ENCODE data around the gene MRTFB.
"Not testable (repeated sequence)": the region's sequence is repeated elsewhere in the genome, so short reads cannot be mapped to it uniquely, and the experiment has no call there.

MRTFB gene, protein sequence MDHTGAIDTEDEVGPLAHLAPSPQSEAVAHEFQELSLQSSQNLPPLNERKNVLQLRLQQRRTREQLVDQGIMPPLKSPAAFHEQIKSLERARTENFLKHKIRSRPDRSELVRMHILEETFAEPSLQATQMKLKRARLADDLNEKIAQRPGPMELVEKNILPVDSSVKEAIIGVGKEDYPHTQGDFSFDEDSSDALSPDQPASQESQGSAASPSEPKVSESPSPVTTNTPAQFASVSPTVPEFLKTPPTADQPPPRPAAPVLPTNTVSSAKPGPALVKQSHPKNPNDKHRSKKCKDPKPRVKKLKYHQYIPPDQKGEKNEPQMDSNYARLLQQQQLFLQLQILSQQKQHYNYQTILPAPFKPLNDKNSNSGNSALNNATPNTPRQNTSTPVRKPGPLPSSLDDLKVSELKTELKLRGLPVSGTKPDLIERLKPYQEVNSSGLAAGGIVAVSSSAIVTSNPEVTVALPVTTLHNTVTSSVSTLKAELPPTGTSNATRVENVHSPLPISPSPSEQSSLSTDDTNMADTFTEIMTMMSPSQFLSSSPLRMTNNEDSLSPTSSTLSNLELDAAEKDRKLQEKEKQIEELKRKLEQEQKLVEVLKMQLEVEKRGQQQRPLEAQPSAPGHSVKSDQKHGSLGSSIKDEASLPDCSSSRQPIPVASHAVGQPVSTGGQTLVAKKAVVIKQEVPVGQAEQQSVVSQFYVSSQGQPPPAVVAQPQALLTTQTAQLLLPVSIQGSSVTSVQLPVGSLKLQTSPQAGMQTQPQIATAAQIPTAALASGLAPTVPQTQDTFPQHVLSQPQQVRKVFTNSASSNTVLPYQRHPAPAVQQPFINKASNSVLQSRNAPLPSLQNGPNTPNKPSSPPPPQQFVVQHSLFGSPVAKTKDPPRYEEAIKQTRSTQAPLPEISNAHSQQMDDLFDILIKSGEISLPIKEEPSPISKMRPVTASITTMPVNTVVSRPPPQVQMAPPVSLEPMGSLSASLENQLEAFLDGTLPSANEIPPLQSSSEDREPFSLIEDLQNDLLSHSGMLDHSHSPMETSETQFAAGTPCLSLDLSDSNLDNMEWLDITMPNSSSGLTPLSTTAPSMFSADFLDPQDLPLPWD

DNA sequence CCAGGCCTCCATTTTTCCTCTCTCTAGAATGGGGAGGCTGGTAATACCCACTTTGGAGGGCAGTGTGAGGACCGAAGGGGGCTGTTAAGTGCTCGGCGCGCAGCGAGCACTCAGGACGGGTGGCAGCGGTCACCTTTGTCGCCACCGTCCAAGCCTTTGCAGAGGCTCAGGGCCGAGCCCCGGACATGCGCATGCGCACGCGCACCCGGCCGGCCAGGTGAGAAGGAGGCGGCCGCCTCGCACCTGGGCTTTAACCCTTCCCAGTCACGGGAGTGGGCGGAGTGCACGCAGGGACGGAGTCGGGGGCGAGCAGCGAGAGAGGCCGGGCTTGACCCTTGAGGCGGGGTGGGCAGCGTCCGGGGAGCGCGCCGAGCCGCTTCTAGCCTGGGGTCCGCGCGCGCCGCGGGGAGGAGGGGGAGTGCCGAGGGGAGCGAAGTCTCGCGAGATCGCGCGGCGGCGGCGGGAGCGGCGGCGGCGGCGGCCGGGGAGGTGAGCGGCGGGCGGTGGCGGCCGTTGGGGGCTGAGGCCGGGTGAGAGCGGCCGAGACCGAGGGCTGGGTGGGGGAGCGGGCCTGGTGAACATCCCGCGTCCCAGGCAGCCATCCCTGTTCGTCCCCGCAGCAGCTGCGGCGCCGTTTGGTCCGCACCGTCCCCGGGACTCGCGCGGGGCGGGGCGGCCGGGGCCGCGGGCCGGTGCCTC lies at the start of gene MRTFB:
Gene MRTFB (plus strand): TSS at position 443 of the 699 bp plus-strand sequence. CDS start 69,288 bp downstream, outside the sequence.
- peak; percentile 75 for DNase-seq (ENCODE audit: low spot score)

DNA sequence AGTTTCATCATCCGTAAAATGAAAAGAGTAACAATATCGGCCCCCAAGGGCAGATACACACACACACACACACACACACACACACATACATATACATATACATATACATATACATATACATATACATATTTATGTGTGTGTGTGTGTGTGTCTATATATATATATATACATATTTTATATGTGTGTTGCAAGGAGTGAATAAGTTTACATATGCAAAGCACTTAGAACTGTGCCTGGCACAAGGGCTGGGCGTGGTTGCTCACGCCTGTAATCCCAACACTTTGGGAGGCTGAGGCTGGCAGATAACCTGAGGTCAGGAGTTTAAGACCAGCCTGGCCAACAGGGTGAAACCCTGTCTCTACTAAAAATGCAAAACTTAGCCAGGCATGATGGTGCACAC lies 47.6 kb upstream of the MRTFB start:
- not testable (repeated sequence) for DNase-seq (ENCODE audit: low spot score)

DNA sequence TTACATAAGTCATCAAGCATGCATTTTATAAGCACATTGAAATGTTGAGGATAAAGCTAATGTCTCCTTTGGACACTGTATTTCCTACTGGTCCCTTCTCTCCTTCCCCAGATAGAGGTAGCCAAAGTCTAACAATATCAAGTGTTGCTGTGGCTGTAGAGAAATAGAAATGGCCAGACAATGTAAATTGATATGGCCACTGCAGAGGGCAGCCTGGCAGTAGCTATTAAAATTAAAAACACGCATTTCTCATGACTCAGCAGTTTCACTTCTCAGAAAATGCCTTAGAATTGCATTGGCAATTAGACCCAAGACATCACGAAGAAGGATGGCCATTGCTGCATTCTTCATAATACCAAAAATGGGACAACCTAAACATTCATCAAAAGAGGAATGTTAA lies 46.8 kb upstream of the MRTFB start:
- DNase-seq (ENCODE audit: low spot score) = no peak

DNA sequence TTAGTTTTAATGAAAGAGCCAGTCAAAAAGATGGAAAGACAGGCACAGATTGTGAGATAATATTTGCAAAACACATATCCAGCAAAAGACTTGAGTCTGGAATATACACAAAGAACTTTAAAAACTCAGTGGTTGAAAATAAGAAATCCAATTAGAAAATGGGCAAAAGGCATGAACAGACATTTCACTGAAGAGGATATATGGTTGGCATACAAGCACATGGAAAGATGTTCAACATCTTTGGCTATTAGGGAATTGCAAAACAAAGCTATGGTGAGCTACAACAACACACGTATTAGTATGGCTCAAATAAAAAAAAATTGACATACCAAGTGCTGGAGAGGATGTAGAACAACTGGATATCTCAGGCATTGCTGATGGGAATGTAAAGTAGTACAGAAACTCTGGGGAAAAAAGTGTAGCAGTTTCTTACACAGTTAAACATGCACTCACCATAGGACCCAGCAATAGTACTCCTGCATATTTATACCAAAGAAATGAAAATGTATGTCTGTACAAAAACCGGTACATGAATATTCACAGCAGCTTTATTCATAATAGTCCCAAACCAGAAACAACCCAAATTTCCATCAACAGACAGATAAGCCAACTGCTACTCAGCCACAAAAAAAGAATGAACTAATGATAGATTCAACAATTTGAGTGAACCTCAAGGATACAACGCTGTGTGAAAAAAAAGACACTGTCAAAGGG lies 44.4 kb upstream of the MRTFB start:
- no peak for DNase-seq (ENCODE audit: low spot score)

DNA sequence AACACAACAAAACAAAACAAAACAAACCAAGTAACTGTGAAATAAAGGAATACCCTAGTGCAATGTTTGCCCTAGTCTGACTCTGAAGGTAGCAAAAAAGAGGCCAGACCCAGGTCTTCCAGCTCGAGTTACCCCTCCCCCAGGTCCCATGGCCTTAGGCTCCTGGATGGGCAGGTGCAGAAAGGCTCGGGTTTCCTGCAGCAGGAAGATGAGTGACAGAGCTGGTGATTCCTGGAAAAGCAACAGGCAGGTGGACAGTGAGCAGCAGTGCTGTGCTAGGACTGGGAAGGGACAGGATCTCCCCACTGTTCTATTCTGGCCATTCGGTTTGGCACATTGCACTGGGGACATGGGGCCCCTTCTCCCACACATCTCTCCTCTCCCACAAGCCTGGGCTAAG lies 42.9 kb upstream of the MRTFB start:
- no peak for DNase-seq (ENCODE audit: low spot score)

DNA sequence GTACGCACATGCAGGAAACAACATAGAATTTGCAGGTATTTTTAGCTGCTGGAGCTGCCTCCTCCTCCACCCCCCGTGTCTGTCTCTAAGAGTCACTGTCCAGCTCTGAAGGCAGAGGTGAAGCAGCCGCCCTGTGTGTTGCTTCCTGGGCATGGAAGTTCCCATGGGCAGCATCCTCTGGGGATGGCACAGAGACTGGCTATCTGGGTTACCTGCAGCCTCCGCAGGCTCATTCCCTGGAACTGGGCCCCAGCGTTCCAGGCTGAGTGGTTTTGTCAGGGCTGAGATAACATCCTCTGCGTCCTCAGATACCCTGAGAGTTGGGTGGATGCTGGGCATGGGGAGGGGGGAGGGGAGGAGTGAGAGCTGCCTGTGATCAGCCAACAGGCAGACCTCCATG lies 41.5 kb upstream of the MRTFB start:
- no peak for DNase-seq (ENCODE audit: low spot score)

DNA sequence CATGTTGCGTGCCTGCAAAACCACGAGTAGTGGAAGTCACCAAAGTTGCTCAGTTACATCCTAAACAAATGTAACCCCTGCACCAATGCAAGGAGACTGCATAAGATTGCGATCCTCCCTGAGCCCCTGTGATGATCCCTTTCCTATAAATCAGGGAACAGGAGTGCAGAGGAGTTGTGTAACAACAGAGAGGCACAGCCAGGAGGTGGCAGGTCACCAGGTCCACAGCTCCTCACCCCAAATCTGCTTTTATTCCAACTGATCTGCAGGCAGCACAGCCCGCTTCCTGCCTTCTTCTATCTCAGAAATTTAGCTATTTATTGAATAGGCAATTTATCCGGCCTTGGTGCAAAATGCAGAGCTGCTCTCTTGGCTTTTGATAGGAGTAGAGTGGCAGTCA lies 36.0 kb upstream of the MRTFB start:
- DNase-seq (ENCODE audit: low spot score) = no peak

DNA sequence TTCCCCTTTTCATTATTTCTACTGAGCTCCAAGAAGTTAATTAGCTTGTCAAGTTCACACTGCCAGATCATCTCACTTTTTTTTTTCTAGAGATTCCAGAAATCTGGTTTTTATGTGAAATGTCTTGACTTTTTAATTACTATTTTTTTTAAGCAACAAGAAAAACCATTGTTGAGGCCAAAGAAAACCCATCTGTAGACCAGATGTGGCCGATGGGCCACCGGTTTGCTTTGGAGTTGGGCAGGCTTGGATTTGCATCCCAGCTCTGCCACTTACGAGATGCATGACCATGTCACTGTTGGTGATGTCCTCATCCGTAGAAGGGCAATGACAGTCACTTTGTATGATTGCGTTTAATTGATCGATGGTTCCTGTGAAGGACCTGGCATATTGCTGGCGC lies 34.2 kb upstream of the MRTFB start:
- no peak for DNase-seq (ENCODE audit: low spot score)

DNA sequence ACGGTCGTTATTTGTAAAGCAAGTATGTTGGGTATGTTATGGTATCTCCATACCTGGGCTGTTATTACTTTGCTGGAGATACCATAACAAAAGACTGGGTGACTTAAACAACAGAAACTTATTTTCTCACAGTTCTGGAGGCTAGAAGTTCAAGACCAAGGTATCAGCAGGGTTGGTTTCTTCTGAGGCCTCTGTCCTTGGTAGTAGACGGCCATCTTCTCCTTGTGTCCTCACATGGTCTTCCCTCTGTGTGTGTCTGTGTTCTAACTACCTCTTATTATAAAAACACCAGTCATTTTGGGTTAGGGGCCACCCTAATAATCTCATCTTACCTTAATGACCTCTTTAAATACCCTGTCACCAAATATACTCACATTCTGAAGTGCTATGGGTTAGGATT lies 33.2 kb upstream of the MRTFB start:
- DNase-seq (ENCODE audit: low spot score) = no peak

DNA sequence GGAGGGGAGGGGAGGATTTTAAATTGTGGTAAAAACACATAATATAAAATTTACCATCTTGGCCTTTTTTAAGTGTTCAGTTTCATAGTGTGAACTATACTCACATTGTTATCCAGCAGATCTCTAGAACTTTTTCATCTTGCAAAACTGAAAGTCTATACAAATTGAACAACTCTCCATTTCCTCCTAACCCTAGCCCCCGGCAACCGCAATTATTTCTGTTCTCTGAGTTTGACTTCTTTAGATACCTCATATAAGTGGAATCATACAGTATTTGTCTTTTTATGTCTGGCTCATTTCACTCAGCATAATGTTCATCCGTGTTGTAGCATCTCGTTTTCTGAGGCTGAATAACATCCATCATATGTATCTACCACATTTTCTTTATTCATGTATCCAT lies 30.0 kb upstream of the MRTFB start:
- no peak for DNase-seq (ENCODE audit: low spot score)

DNA sequence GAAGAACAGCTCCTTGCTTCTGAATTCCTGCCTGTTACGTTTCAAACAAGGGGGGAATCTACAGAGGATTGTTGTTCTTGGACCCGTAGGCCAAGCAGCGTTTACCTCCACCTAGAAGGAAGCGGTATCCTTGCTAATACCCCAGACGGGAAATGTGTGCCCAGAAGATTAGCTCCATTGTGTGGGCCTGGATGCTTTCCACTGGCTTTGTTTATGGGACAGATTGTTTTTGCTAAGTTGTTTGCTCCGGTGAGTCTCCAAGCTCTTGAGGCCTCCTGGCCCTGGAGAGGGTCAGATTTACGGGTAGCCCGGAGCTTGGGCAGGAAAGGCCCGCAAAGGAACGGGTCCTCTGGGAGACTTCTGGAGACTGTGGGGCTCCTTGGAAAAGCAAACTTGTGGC lies 28.4 kb upstream of the MRTFB start:
- no peak for DNase-seq (ENCODE audit: low spot score)

DNA sequence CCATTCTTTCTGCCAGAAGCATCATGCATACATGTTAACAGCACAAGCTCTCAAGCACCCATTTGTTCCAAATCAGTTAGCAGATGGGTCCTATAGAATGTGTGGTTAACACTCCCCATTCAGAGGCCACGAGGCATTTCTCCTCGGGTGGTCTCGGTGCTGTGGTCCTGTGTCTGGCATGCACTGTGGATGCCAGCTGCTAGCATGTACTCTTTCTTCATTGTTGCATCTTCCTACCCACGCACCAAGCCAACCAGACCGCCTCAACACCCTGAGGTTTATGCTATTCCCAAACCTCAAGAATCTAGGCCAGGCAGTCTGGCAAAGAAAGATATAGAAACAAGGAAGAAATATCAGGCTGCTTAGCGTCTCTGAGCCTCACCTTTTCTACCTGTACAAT lies 27.8 kb upstream of the MRTFB start:
- DNase-seq (ENCODE audit: low spot score) = no peak

DNA sequence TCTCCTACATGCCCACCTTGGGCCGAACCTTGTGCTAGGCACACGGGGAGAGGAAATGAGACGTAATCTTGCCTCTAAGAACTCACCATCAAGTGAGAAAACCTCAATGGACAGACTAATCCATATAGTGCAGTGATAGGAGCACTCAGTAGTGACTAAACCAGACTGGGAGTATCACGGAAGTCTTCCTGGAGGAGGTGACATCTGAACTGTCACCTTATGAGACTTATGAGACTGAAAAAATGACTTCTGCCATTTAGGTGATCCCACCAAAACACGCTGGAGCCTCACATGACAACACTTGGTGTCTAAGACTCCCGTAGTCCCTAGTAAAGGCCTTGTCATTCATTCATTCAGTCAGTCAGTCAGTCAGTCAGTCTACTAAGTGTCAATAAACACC lies 27.3 kb upstream of the MRTFB start:
- DNase-seq (ENCODE audit: low spot score) = no peak

DNA sequence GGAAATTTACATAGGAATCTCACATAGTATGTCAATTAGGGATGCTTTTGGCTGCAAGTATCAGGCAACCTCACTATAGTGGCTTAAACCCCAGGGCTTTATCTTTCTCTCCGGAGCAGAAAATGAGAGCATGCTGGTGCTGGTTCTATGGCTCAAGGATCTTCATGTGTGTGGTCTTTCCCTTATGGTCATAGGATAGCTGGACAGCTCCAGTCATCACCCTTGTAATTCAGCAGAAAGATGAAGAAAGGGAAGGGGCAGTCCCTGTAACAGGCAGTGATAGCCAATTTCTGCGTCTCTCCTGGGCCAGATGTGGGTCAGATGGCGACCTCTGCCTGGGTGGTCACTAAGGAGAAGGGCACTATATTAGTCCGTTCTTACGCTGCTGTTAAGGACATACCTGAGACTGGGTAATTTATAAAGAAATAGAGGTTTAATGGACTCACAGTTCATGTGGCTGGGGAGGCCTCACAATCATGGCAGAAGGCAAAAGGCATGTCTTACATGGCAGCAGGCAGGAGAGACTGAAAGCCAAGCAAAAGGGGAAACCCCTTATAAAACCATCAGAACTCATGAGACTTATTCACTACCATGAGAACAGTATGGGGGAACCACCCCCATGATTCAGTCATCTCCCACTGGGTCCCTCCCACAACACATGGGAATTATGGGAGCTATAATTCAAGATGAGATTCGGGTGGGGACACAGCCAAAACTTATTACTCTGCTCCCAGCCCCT lies 23.8 kb upstream of the MRTFB start:
- not testable (repeated sequence) for DNase-seq (ENCODE audit: low spot score)

DNA sequence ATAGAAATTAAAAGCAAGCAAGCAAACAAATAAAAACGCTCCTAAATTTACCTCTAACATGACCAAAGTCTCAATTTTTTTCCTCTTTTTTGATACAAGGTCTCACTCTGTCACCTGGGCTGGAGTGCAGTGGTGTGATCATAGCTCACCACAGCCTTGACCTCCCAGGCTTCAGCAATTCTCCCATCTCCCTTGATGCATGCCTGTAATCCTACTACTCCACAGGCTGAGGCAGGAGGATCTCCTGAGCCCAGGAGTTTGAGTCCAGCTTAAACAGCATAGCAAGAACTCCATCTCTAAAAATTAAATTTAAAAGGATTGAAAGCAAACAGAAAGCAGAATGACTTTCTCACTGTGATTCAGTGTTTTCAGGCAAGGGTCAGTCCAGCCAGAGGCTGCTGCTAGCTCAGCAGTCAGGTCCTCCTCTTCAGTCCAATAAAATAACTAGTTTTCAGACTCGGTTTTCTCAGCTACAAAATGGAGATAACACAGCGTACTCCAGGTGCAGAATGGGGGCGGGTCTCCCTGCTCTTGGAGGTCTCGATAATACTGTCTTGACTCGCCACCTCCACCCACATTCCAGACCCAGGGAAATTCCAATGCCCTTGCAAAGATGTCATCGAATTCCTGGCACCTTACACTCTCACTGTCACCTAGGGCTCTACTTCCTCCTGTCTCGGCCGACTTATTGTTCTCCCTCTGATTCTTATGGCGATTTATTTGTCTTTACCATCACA lies 20.7 kb upstream of the MRTFB start:
- DNase-seq (ENCODE audit: low spot score) = no peak

DNA sequence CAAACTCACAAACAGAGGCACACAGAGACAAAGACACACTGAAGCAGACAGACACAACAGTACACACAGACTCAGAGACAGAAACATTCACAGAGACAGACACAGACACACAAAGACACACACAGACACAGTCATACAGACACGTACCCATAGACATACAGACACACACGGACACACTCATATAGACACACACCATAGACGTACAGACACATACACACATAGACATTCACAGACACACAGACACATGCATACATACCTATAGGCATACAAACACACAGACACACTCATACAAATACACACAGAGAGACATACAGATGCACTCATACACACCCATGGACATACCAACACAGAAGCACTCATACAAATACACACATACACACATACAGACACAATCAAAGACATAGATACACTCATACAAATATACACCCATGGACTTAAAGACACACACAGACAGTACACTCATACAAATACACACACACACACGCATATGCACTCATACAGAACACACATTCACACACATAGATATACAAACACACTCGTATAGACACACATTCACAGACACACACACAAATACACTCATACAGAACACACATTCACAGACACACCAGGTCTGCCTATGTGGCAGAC lies 19.9 kb upstream of the MRTFB start:
- no peak for DNase-seq (ENCODE audit: low spot score)

DNA sequence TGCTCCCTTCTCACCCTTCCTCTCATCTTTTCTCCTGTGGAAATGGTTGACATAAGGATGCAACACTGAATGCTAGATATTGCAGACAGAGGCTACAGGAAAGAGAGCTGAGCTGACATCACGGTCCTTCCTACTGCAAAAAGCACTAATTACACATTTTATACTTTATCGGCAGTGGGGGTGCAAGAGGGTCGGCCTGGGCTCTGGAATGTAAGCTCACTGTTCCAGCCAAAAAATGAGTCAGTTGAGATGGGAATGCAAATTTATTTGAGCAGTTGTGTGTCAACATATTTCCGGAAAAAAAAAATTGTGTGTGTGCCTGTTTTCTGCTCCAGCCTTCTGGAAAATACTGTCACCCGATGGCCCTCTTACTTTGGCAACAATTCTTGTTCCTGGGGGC lies 14.1 kb upstream of the MRTFB start:
- no peak for DNase-seq (ENCODE audit: low spot score)

DNA sequence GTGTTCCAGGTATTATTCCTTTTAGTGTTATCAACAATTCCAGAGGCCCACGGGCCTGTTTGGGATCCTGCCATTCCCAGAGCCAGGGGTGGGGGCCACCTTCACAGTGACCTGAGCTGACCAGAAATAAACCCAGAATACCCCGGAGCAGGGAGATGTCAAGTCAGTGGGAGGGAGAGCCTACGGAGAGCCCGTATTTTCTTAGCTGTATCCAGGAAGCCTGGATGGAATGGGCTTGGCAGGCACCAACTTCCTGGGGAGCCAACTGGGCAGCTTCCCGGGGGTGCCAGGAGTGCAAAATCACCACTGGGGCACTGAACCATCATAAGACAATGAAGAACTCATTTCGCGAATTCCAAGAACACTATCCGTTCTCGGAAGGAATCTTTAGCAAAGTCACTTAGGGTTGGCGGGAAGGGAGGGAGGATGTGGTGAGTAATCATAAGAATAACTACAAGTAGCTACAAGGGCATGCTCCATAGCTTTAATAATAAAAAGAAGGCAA lies 13.2 kb upstream of the MRTFB start:
- no peak for DNase-seq (ENCODE audit: low spot score)

DNA sequence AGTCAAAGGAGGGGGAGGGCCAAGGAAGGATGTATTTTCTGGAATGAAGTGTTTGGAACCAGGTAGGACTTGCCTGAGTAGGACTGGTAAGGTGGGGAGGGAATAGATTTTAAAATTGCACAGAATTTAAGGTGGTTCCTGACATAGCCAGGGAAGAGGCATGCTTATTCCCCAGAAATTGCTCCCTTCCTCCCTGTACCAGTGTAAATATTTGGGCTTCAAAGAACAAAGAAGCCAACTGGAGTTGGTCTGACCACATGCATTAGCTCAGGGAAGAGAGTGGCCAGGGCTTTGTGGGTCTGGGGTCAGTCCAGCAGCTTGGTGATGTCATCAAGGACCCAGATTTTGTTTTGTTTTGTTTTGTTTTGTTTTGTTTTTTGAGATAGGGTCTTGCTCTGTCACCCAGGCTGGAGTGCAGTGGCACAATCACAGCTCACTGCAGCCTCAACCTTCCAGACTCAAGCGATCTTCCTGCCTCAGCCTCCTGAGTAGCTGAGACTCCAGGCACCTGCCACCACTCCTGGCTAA lies 9.3 kb upstream of the MRTFB start:
- DNase-seq (ENCODE audit: low spot score) = no peak
